GM12878 (cell line): ENCODE measurements around the gene TYW5. TPM values are rescaled to one million over a fixed set of nuclear protein-coding genes. Genes with fewer than 3 reads are reported as not detected.

Experiments
- CBFB ChIP-seq: IDR thresholded peaks from 2 replicates; pipeline ENCODE4 v1.6.1; 2016; ENCODE audit warnings: antibody characterized with exemption, low read depth
- RCOR1 ChIP-seq: conservative IDR thresholded peaks from 2 replicates; pipeline ENCODE4 v1.6.1; 2012; ENCODE audit warnings: low read depth, low read length, improper control_type of control experiment
- SREBF2 ChIP-seq: IDR thresholded peaks from 2 replicates; pipeline ENCODE4 v1.6.1; 2012; ENCODE audit warnings: mild to moderate bottlenecking, low read length
- SRF ChIP-seq, 2 experiments: IDR thresholded peaks; 2 replicates each; pipeline ENCODE4 v1.6.1; 2011; ENCODE audit warnings: low read depth in 2 of 2, low read length in 2 of 2, mild to moderate bottlenecking in 1 of 2, moderate library complexity in 1 of 2
- TCF7 ChIP-seq: IDR thresholded peaks from 2 replicates; pipeline ENCODE4 v1.6.1; 2014; ENCODE audit warnings: antibody characterized with exemption, borderline replicate concordance
- polyA plus RNA-seq, 11 experiments: library from polyadenylated mRNA; depleted of rRNA in 4 of 11; unstranded in 6 of 11; stranded (reverse) in 5 of 11; fragments of >200 nt; fragmentation: Nextera tagmentation in 4 of 11; fragmentation: Illumina TruSeq in 1 of 11; extraction: Ambion mirVana in 4 of 11; extraction: Trizol in 1 of 11; gene quantifications; 1 replicate in 1 of 11; 2 replicates in 10 of 11; pipeline versions ENCODE4 v1.2.1 to v1.2.3, GENCODE V29; 2011 to 2016; ENCODE audit warnings: inconsistent platforms in 2 of 11, missing spikeins in 2 of 11, low read depth in 1 of 11
- total RNA-seq, 4 experiments: library from RNA; depleted of rRNA in 3 of 4; stranded (reverse); fragments of >200 nt in 3 of 4; fragmentation: Illumina TruSeq in 1 of 4; extraction: Trizol in 1 of 4; gene quantifications; 2 replicates each; pipeline versions ENCODE4 v1.2.1 to v1.2.3, GENCODE V29; 2013 to 2021
- TF ChIP-seq, protein P1 (sequence below): fragments of 450-650 bp; IDR thresholded peaks from 2 replicates; pipeline ENCODE4 v1.6.1; 2016; ENCODE audit warnings: mild to moderate bottlenecking, moderate library complexity, borderline replicate concordance
- TF ChIP-seq, protein P2 (sequence below): IDR thresholded peaks from 2 replicates; pipeline ENCODE4 v1.6.1; 2012; ENCODE audit warnings: mild to moderate bottlenecking, low read depth, low read length

Gene TYW5
- total and polyA plus RNA-seq, 10 of the 15 experiments (the other 5 are each of a cell fraction or from before 2014, with no cell fraction given), result 4.6 to 11.8 (median 7.4) TPM

DNA sequence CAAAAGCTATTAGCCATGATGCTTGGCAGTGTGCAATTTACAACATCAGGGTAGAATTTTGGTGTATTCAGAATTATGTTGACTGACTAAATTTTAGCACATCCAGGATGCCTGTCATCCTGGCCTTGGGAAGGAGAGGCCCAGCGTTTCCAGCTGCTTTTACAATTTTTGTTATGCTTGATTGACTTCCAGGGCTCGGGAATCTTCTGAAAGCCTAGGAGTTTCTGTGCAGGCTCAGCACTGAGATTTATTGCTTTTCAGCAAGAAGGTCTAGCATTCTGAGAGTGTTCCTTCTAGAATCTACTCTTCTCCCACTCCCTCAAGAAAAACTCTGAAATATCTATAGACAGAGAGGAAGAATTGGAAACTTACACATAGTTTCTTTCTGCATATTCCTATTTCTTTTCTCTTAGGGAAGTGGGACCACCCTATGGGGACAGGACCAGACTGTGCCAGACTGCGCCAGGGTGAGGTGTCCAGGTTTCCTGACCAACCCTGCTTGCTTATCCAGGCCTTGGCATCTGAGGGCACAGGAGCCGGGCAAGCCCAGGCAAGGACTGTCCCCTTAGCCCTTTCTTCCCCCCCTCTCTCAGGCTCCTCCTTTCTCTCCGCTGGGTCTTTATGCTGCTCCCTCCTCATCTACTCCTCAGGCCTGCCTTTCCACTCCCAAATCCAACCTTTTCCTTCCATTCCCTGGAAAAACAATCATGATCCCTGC is 27.0 kb upstream of the TYW5 start (continued):
- TF ChIP-seq, protein P1, sequence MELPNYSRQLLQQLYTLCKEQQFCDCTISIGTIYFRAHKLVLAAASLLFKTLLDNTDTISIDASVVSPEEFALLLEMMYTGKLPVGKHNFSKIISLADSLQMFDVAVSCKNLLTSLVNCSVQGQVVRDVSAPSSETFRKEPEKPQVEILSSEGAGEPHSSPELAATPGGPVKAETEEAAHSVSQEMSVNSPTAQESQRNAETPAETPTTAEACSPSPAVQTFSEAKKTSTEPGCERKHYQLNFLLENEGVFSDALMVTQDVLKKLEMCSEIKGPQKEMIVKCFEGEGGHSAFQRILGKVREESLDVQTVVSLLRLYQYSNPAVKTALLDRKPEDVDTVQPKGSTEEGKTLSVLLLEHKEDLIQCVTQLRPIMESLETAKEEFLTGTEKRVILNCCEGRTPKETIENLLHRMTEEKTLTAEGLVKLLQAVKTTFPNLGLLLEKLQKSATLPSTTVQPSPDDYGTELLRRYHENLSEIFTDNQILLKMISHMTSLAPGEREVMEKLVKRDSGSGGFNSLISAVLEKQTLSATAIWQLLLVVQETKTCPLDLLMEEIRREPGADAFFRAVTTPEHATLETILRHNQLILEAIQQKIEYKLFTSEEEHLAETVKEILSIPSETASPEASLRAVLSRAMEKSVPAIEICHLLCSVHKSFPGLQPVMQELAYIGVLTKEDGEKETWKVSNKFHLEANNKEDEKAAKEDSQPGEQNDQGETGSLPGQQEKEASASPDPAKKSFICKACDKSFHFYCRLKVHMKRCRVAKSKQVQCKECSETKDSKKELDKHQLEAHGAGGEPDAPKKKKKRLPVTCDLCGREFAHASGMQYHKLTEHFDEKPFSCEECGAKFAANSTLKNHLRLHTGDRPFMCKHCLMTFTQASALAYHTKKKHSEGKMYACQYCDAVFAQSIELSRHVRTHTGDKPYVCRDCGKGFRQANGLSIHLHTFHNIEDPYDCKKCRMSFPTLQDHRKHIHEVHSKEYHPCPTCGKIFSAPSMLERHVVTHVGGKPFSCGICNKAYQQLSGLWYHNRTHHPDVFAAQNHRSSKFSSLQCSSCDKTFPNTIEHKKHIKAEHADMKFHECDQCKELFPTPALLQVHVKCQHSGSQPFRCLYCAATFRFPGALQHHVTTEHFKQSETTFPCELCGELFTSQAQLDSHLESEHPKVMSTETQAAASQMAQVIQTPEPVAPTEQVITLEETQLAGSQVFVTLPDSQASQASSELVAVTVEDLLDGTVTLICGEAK, result no peak
- TF ChIP-seq, protein P2, sequence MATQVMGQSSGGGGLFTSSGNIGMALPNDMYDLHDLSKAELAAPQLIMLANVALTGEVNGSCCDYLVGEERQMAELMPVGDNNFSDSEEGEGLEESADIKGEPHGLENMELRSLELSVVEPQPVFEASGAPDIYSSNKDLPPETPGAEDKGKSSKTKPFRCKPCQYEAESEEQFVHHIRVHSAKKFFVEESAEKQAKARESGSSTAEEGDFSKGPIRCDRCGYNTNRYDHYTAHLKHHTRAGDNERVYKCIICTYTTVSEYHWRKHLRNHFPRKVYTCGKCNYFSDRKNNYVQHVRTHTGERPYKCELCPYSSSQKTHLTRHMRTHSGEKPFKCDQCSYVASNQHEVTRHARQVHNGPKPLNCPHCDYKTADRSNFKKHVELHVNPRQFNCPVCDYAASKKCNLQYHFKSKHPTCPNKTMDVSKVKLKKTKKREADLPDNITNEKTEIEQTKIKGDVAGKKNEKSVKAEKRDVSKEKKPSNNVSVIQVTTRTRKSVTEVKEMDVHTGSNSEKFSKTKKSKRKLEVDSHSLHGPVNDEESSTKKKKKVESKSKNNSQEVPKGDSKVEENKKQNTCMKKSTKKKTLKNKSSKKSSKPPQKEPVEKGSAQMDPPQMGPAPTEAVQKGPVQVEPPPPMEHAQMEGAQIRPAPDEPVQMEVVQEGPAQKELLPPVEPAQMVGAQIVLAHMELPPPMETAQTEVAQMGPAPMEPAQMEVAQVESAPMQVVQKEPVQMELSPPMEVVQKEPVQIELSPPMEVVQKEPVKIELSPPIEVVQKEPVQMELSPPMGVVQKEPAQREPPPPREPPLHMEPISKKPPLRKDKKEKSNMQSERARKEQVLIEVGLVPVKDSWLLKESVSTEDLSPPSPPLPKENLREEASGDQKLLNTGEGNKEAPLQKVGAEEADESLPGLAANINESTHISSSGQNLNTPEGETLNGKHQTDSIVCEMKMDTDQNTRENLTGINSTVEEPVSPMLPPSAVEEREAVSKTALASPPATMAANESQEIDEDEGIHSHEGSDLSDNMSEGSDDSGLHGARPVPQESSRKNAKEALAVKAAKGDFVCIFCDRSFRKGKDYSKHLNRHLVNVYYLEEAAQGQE, result no peak
- TF ChIP-seq CBFB (no peak), RCOR1 (no peak), SRF (IDR thresholded peaks at IDR 0.05; ENCODE audit: low read depth in 2 of 2, low read length in 2 of 2) (no peak), TCF7 (no peak), SREBF2 (no peak)
- TF ChIP-seq, all 136 proteins: peak for 0
